SK-N-SH treated with all-trans-retinoic acid at 6 μM for 48 hours (cell line): ENCODE results near the gene GPRIN3.

Source experiments
- ATAC-seq: fragments of 200-7000 bp; cut with Tn5 transposase; 3 replicates; pipeline ENCODE4 v1.9.1; 2020; ENCODE audit warnings: mild to moderate bottlenecking, moderate library complexity
- ARNTL ChIP-seq: fragments of 450-650 bp; formaldehyde crosslinking; IDR thresholded peaks from 2 replicates; pipeline ENCODE4 v1.5.0; 2020; ENCODE audit warnings: low read depth, mild to moderate bottlenecking, moderate library complexity, borderline replicate concordance
- BACH2 ChIP-seq: fragments of 250-450 bp; sonication (Bioruptor Pico); IDR thresholded peaks from 2 replicates; pipeline ENCODE4 v1.9.0; 2021; ENCODE audit warnings: mild to moderate bottlenecking, borderline replicate concordance
- CREB5 ChIP-seq: fragments of 250-450 bp; sonication (Bioruptor Pico); IDR thresholded peaks from 2 replicates; pipeline ENCODE4 v1.5.1; 2020; ENCODE audit warnings: low read depth, mild to moderate bottlenecking, moderate library complexity
- CSDC2 ChIP-seq: fragments of 250-450 bp; sonication (Bioruptor Pico); IDR thresholded peaks from 2 replicates; pipeline ENCODE4 v1.5.0; 2020; ENCODE audit warnings: mild to moderate bottlenecking, moderate library complexity
- ESRRG ChIP-seq: fragments of 250-450 bp; sonication (Bioruptor Pico); IDR thresholded peaks from 2 replicates; pipeline ENCODE4 v1.6.1; 2021; ENCODE audit warnings: mild to moderate bottlenecking
- ISL1 ChIP-seq: fragments of 250-450 bp; sonication (Bioruptor Pico); IDR thresholded peaks from 2 replicates; pipeline ENCODE4 v2.1.2; 2022; ENCODE audit warnings: mild to moderate bottlenecking, moderate library complexity
- OSR1 ChIP-seq: fragments of 250-450 bp; sonication (Bioruptor Pico); IDR thresholded peaks from 2 replicates; pipeline ENCODE4 v1.8.0; 2022; ENCODE audit warnings: moderate library complexity, mild to moderate bottlenecking, inconsistent platforms
- PATZ1 ChIP-seq: fragments of 250-450 bp; sonication (Bioruptor Pico); IDR thresholded peaks from 2 replicates; pipeline ENCODE4 v1.8.0; 2020; ENCODE audit warnings: mild to moderate bottlenecking, moderate library complexity, borderline replicate concordance
- POU6F1 ChIP-seq: fragments of 250-450 bp; sonication (Bioruptor Pico); IDR thresholded peaks from 2 replicates; pipeline ENCODE4 v1.8.0; 2021; ENCODE audit warnings: low read depth, mild to moderate bottlenecking, moderate library complexity, borderline replicate concordance
- PPARA ChIP-seq: fragments of 250-450 bp; sonication (Bioruptor Pico); IDR thresholded peaks from 2 replicates; pipeline ENCODE4 v1.5.0; 2020; ENCODE audit warnings: mild to moderate bottlenecking, borderline replicate concordance
- RARB ChIP-seq: fragments of 250-450 bp; sonication (Bioruptor Pico); IDR thresholded peaks from 2 replicates; pipeline ENCODE4 v1.8.0; 2021; ENCODE audit warnings: mild to moderate bottlenecking, moderate library complexity
- SNAI2 ChIP-seq: fragments of 250-450 bp; sonication (Bioruptor Pico); IDR thresholded peaks from 2 replicates; pipeline ENCODE4 v1.5.0; 2020; ENCODE audit warnings: mild to moderate bottlenecking, moderate library complexity
- TOX ChIP-seq: fragments of 250-450 bp; sonication (Bioruptor Pico); IDR thresholded peaks from 2 replicates; pipeline ENCODE4 v1.8.0; 2021; ENCODE audit warnings: mild to moderate bottlenecking, moderate library complexity, borderline replicate concordance
- TSHZ2 ChIP-seq: fragments of 250-450 bp; sonication (Bioruptor Pico); IDR thresholded peaks from 2 replicates; pipeline ENCODE4 v1.5.0; 2020; ENCODE audit warnings: mild to moderate bottlenecking, moderate library complexity
- ZC3H10 ChIP-seq: fragments of 250-450 bp; sonication (Bioruptor Pico); IDR thresholded peaks from 2 replicates; pipeline ENCODE4 v1.5.1; 2021; ENCODE audit warnings: mild to moderate bottlenecking, moderate library complexity
- ZFP30 ChIP-seq: fragments of 450-650 bp; formaldehyde crosslinking; IDR thresholded peaks from 2 replicates; pipeline ENCODE4 v1.5.0; 2022; ENCODE audit warnings: mild to moderate bottlenecking, moderate library complexity
- ZNF565 ChIP-seq: fragments of 450-650 bp; formaldehyde crosslinking; conservative IDR thresholded peaks from 2 replicates; pipeline ENCODE4 v1.5.0; 2020; ENCODE audit warnings: low read depth, mild to moderate bottlenecking, moderate library complexity
- ZNF70 ChIP-seq: fragments of 450-650 bp; formaldehyde crosslinking; IDR thresholded peaks from 2 replicates; pipeline ENCODE4 v1.5.0; 2020; ENCODE audit warnings: mild to moderate bottlenecking, moderate library complexity
- ZNF8 ChIP-seq: fragments of 450-650 bp; formaldehyde crosslinking; IDR thresholded peaks from 2 replicates; pipeline ENCODE4 v1.5.0; 2020; ENCODE audit warnings: mild to moderate bottlenecking, moderate library complexity

GPRIN3 gene

GRCh38 chr4:89277412-89277811 is 30.2 kb downstream of the GPRIN3 start (continued):
- no peak for TF ChIP-seq TSHZ2 (CRISPR knock-in tag)
- TF ChIP-seq ZC3H10 = no peak
- TF ChIP-seq POU6F1 (CRISPR knock-in tag) = no peak
- no peak for TF ChIP-seq ZFP30 (CRISPR knock-in tag)
- TF ChIP-seq CSDC2 (CRISPR knock-in tag) = no peak
- TF ChIP-seq RARB (CRISPR knock-in tag) = no peak

GRCh38 chr4:89276296-89276695 is 31.3 kb downstream of the GPRIN3 start:
- no peak for ATAC-seq
- TF ChIP-seq SNAI2 = no peak
- no peak for TF ChIP-seq ZNF565 (CRISPR knock-in tag)
- TF ChIP-seq ZNF70 (CRISPR knock-in tag) = no peak
- no peak for TF ChIP-seq PATZ1 (CRISPR knock-in tag)
- TF ChIP-seq OSR1 (CRISPR knock-in tag) = no peak
- no peak for TF ChIP-seq POU6F1 (CRISPR knock-in tag)
- TF ChIP-seq BACH2 (CRISPR knock-in tag) = no peak
- TF ChIP-seq PPARA (CRISPR knock-in tag) = no peak
- TF ChIP-seq CSDC2 (CRISPR knock-in tag) = no peak
- no peak for TF ChIP-seq ESRRG
- TF ChIP-seq ZNF8 = no peak
- no peak for TF ChIP-seq ZFP30 (CRISPR knock-in tag)
- no peak for TF ChIP-seq ISL1 (CRISPR knock-in tag)
- no peak for TF ChIP-seq CREB5 (CRISPR knock-in tag)
- no peak for TF ChIP-seq TSHZ2 (CRISPR knock-in tag)
- no peak for TF ChIP-seq TOX (CRISPR knock-in tag)

GRCh38 chr4:89275587-89275986 is 32.0 kb downstream of the GPRIN3 start:
- ATAC-seq = no peak
- TF ChIP-seq SNAI2 (no peak), ESRRG (no peak), ARNTL (CRISPR knock-in tag) (no peak)
